ENCODE results near the gene LMBR1.
"Not testable (repeated sequence)": the region's sequence is repeated elsewhere in the genome, so short reads cannot be mapped to it uniquely, and the experiment has no call there.

Gene LMBR1

GRCh38 chr7:156722043-156722826, 170.7 kb downstream of the LMBR1 start:
- peaks cover 64% of the 10 kb centered on the region for H3K36me3 Mint-ChIP-seq (ENCODE audit: low read depth)
- peaks cover 6% of the 10 kb centered on the region for H3K4me1 Mint-ChIP-seq (ENCODE audit: low read depth)
- H3K4me3 Mint-ChIP-seq = no peak overlapping the region
- no peaks in the 10 kb centered on the region for H3K9me3 Mint-ChIP-seq
- H3K27ac Mint-ChIP-seq = no peak overlapping the region
- no peak for DNase-seq
- no peaks in the 10 kb centered on the region for H3K27me3 Mint-ChIP-seq

GRCh38 chr7:156703773-156704482, 189.1 kb downstream of the LMBR1 start:
- no peak for DNase-seq
- peaks cover 20% of the 10 kb centered on the region for H3K9me3 Mint-ChIP-seq
- no peak overlapping the region for H3K4me3 Mint-ChIP-seq
- peaks cover 7% of the 10 kb centered on the region for H3K4me1 Mint-ChIP-seq (ENCODE audit: low read depth)
- H3K27me3 Mint-ChIP-seq = no peaks in the 10 kb centered on the region
- H3K36me3 Mint-ChIP-seq (ENCODE audit: low read depth) = peaks cover 81% of the 10 kb centered on the region
- H3K27ac Mint-ChIP-seq = no peak overlapping the region

- peaks cover 81% of the 10 kb centered on the region for H3K36me3 Mint-ChIP-seq (ENCODE audit: low read depth)
- H3K27ac Mint-ChIP-seq = no peak overlapping the region
- H3K4me3 Mint-ChIP-seq = no peak overlapping the region
- H3K27me3 Mint-ChIP-seq = no peaks in the 10 kb centered on the region
- DNase-seq = no peak
- H3K4me1 Mint-ChIP-seq (ENCODE audit: low read depth) = peaks cover 7% of the 10 kb centered on the region
- peaks cover 20% of the 10 kb centered on the region for H3K9me3 Mint-ChIP-seq
Observed at GRCh38 chr7:156703209-156703608, 189.8 kb downstream of the LMBR1 start.

GRCh38 chr7:156702399-156702798, 190.6 kb downstream of the LMBR1 start:
- H3K4me3 Mint-ChIP-seq = no peak overlapping the region
- peaks cover 7% of the 10 kb centered on the region for H3K4me1 Mint-ChIP-seq (ENCODE audit: low read depth)
- no peaks in the 10 kb centered on the region for H3K27me3 Mint-ChIP-seq
- H3K36me3 Mint-ChIP-seq (ENCODE audit: low read depth) = peaks cover 81% of the 10 kb centered on the region
- H3K9me3 Mint-ChIP-seq = peaks cover 23% of the 10 kb centered on the region
- H3K27ac Mint-ChIP-seq = no peak overlapping the region
- DNase-seq = no peak

GRCh38 chr7:156701787-156702186, 191.2 kb downstream of the LMBR1 start:
- not testable (repeated sequence) for H3K27ac Mint-ChIP-seq; H3K4me1 Mint-ChIP-seq (ENCODE audit: low read depth); H3K4me3 Mint-ChIP-seq; DNase-seq; H3K27me3 Mint-ChIP-seq
- Mint-ChIP-seq H3K36me3 (ENCODE audit: low read depth) (peaks cover 81% of the 10 kb centered on the region), H3K9me3 (peaks cover 26% of the 10 kb centered on the region)

GRCh38 chr7:156698512-156698911, 194.5 kb downstream of the LMBR1 start:
- DNase-seq; H3K27me3 Mint-ChIP-seq; H3K4me1 Mint-ChIP-seq (ENCODE audit: low read depth); H3K27ac Mint-ChIP-seq; H3K4me3 Mint-ChIP-seq: not testable (repeated sequence)
- Mint-ChIP-seq H3K9me3 (peaks cover 33% of the 10 kb centered on the region), H3K36me3 (ENCODE audit: low read depth) (peaks cover 82% of the 10 kb centered on the region)

GRCh38 chr7:156697283-156697682, 195.7 kb downstream of the LMBR1 start:
- not testable (repeated sequence) for DNase-seq; H3K27ac Mint-ChIP-seq; H3K4me1 Mint-ChIP-seq (ENCODE audit: low read depth); H3K27me3 Mint-ChIP-seq; H3K4me3 Mint-ChIP-seq
- Mint-ChIP-seq H3K9me3 (peaks cover 27% of the 10 kb centered on the region), H3K36me3 (ENCODE audit: low read depth) (peaks cover 82% of the 10 kb centered on the region)

- H3K27ac Mint-ChIP-seq = no peak overlapping the region
- peaks cover 13% of the 10 kb centered on the region for H3K9me3 Mint-ChIP-seq
- DNase-seq = no peak
- H3K36me3 Mint-ChIP-seq (ENCODE audit: low read depth) = peaks cover 60% of the 10 kb centered on the region
- no peak overlapping the region for H3K4me3 Mint-ChIP-seq
- peaks cover 1% of the 10 kb centered on the region for H3K4me1 Mint-ChIP-seq (ENCODE audit: low read depth)
- no peaks in the 10 kb centered on the region for H3K27me3 Mint-ChIP-seq
Observed at GRCh38 chr7:156693627-156694026, 199.4 kb downstream of the LMBR1 start.

GRCh38 chr7:156692849-156693248, 200.1 kb downstream of the LMBR1 start:
- H3K4me1 Mint-ChIP-seq (ENCODE audit: low read depth) = peaks cover 1% of the 10 kb centered on the region
- H3K27ac Mint-ChIP-seq = no peak overlapping the region
- no peaks in the 10 kb centered on the region for H3K27me3 Mint-ChIP-seq
- H3K36me3 Mint-ChIP-seq (ENCODE audit: low read depth) = peaks cover 56% of the 10 kb centered on the region
- DNase-seq = no peak
- H3K9me3 Mint-ChIP-seq = peaks cover 13% of the 10 kb centered on the region
- H3K4me3 Mint-ChIP-seq = no peak overlapping the region

- H3K4me3 Mint-ChIP-seq = no peak overlapping the region
- H3K36me3 Mint-ChIP-seq (ENCODE audit: low read depth) = peaks cover 45% of the 10 kb centered on the region
- no peaks in the 10 kb centered on the region for H3K27me3 Mint-ChIP-seq
Observed at GRCh38 chr7:156691764-156692163, 201.2 kb downstream of the LMBR1 start.

GRCh38 chr7:156684661-156685060, 208.3 kb downstream of the LMBR1 start:
- H3K36me3 Mint-ChIP-seq (ENCODE audit: low read depth) = peaks cover 58% of the 10 kb centered on the region
- H3K27ac Mint-ChIP-seq = no peak overlapping the region
- no peaks in the 10 kb centered on the region for H3K9me3 Mint-ChIP-seq
- H3K27me3 Mint-ChIP-seq = no peaks in the 10 kb centered on the region
- DNase-seq = no peak
- H3K4me3 Mint-ChIP-seq = no peak overlapping the region
- no peaks in the 10 kb centered on the region for H3K4me1 Mint-ChIP-seq (ENCODE audit: low read depth)

More at GRCh38 chr7:156691764-156692163, 201.2 kb downstream of the LMBR1 start:
- Mint-ChIP-seq H3K9me3 (peaks cover 7% of the 10 kb centered on the region), H3K4me1 (ENCODE audit: low read depth) (peaks cover 1% of the 10 kb centered on the region), H3K27ac (no peak overlapping the region)
- DNase-seq = no peak

- Mint-ChIP-seq H3K27me3 (no peaks in the 10 kb centered on the region), H3K36me3 (ENCODE audit: low read depth) (peaks cover 62% of the 10 kb centered on the region), H3K27ac (no peak overlapping the region), H3K4me3 (no peak overlapping the region), H3K9me3 (no peaks in the 10 kb centered on the region), H3K4me1 (ENCODE audit: low read depth) (no peaks in the 10 kb centered on the region)
- no peak for DNase-seq
Observed at GRCh38 chr7:156684251-156684650, 208.7 kb downstream of the LMBR1 start.

- Mint-ChIP-seq H3K4me1 (ENCODE audit: low read depth) (no peaks in the 10 kb centered on the region), H3K9me3 (no peaks in the 10 kb centered on the region), H3K36me3 (ENCODE audit: low read depth) (peaks cover 72% of the 10 kb centered on the region), H3K27me3 (no peaks in the 10 kb centered on the region), H3K27ac (no peak overlapping the region), H3K4me3 (no peak overlapping the region)
- no peak for DNase-seq
Observed at GRCh38 chr7:156682928-156683327, 210.1 kb downstream of the LMBR1 start.

GRCh38 chr7:156680281-156680680, 212.7 kb downstream of the LMBR1 start:
- H3K4me1 Mint-ChIP-seq (ENCODE audit: low read depth) = no peaks in the 10 kb centered on the region
- H3K27ac Mint-ChIP-seq = no peak overlapping the region
- H3K9me3 Mint-ChIP-seq = no peaks in the 10 kb centered on the region
- no peak overlapping the region for H3K4me3 Mint-ChIP-seq
- H3K27me3 Mint-ChIP-seq = no peaks in the 10 kb centered on the region
- DNase-seq = no peak
- peaks cover 85% of the 10 kb centered on the region for H3K36me3 Mint-ChIP-seq (ENCODE audit: low read depth)

- DNase-seq = no peak
- Mint-ChIP-seq H3K4me3 (no peak overlapping the region), H3K4me1 (ENCODE audit: low read depth) (no peaks in the 10 kb centered on the region), H3K27me3 (no peaks in the 10 kb centered on the region), H3K36me3 (ENCODE audit: low read depth) (peaks cover 88% of the 10 kb centered on the region), H3K9me3 (no peaks in the 10 kb centered on the region), H3K27ac (no peak overlapping the region)
Observed at GRCh38 chr7:156677374-156678054, 215.5 kb downstream of the LMBR1 start.

Measured in activated T-cell treated with anti-CD3 and anti-CD28 coated beads, Interleukin-2, amount 50 U/mL, for 24 hours (primary cell).